PFSK-1 (cell line): Measurements from ENCODE around the gene CPOX.

Experiments used
- POLR2AphosphoS5 ChIP-seq: IDR thresholded peaks from 2 replicates; pipeline ENCODE4 v1.6.1; 2012; ENCODE audit warnings: low read depth, mild to moderate bottlenecking, control low read depth, low read length, moderate library complexity
- SIN3A ChIP-seq: IDR thresholded peaks from 2 replicates; pipeline ENCODE4 v1.6.1; 2012; ENCODE audit warnings: mild to moderate bottlenecking, low read length, moderate library complexity, borderline replicate concordance; ENCODE audit not compliant: insufficient read depth
- TF ChIP-seq, protein P1 (sequence below), 2 experiments: IDR thresholded peaks; 2 replicates each; pipeline versions ENCODE4 v1.6.1 to v1.8.0; 2011 to 2012; ENCODE audit warnings: low read depth in 2 of 2, low read length in 2 of 2, control low read depth in 1 of 2, inconsistent platforms in 1 of 2, mild to moderate bottlenecking in 1 of 2, moderate library complexity in 1 of 2; ENCODE audit not compliant: insufficient read depth in 1 of 2

DNA sequence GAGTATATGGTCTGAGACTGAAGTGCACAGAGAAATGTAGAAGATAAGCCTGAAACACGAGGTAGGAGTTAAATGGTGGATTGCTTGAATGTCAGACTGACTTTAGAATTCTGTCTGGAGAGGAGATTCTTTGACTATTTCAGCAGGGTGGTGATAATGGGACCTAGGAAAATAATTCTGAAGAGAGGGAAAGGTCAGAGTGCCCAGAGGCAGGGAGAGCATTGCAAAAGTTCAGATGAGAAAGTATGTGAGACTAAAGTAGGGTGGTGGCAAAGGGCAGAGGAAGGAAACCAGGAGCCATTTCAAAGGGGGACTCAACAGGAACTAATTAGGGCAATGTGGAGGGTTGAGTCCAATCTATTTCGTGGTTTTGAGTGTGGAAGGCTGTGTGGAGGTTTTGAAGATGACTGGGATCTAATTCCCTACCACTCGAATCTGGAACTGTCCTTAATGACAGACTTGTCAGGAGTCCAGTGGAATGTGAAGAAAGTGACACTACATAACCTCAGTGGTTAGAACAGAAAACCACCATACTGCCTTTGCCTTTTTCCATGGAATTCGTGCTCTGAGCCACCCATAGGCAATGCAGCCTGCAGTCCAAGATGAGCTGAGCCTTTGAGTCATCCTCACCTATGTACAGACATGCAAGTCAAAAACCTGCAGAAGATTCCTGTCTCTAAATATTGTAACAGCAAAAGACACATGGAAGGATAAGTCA lies 16.1 kb downstream of the CPOX start:
- TF ChIP-seq, protein P1, sequence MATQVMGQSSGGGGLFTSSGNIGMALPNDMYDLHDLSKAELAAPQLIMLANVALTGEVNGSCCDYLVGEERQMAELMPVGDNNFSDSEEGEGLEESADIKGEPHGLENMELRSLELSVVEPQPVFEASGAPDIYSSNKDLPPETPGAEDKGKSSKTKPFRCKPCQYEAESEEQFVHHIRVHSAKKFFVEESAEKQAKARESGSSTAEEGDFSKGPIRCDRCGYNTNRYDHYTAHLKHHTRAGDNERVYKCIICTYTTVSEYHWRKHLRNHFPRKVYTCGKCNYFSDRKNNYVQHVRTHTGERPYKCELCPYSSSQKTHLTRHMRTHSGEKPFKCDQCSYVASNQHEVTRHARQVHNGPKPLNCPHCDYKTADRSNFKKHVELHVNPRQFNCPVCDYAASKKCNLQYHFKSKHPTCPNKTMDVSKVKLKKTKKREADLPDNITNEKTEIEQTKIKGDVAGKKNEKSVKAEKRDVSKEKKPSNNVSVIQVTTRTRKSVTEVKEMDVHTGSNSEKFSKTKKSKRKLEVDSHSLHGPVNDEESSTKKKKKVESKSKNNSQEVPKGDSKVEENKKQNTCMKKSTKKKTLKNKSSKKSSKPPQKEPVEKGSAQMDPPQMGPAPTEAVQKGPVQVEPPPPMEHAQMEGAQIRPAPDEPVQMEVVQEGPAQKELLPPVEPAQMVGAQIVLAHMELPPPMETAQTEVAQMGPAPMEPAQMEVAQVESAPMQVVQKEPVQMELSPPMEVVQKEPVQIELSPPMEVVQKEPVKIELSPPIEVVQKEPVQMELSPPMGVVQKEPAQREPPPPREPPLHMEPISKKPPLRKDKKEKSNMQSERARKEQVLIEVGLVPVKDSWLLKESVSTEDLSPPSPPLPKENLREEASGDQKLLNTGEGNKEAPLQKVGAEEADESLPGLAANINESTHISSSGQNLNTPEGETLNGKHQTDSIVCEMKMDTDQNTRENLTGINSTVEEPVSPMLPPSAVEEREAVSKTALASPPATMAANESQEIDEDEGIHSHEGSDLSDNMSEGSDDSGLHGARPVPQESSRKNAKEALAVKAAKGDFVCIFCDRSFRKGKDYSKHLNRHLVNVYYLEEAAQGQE (IDR thresholded peaks at IDR 0.05; ENCODE audit: insufficient read depth in 1 of 2, low read depth in 2 of 2, low read length in 2 of 2) = no peak
- TF ChIP-seq POLR2AphosphoS5 (no peak), SIN3A (no peak)
